Iris pigment epithelial cell (primary cell): Measurements from ENCODE around the gene HMX3.
"Not testable (repeated sequence)": the region's sequence is repeated elsewhere in the genome, so short reads cannot be mapped to it uniquely, and the experiment has no call there.

Experiments
- DNase-seq: peaks from one replicate; pipeline ENCODE4 v3.0.0-alpha.2; 2011; ENCODE audit warnings: low read depth

The HMX3 gene

GRCh38 chr10:123148414-123149161 is 12.8 kb downstream of the HMX3 start:
- DNase-seq = no peak

DNA sequence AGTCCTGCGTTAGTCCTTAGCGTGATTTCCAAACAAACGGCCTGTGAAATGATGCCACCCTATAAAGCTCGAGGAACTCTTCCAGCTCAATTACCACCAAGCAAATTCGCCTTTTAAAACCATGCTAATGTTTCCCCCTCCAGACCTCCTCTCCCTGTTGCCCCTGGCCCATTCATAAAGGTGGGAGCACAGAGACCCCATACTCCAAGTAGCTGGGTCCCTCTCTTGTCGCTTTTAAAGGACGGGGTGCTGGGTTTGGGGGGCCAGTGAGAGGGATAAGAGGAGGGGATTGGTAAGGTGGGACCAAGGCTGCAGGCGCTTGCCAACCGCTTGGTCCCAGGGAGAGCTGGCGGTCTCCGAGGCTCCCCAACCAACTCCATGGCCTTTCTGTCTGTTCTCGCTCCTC is 13.4 kb downstream of the HMX3 start:
- no peak for DNase-seq

DNA sequence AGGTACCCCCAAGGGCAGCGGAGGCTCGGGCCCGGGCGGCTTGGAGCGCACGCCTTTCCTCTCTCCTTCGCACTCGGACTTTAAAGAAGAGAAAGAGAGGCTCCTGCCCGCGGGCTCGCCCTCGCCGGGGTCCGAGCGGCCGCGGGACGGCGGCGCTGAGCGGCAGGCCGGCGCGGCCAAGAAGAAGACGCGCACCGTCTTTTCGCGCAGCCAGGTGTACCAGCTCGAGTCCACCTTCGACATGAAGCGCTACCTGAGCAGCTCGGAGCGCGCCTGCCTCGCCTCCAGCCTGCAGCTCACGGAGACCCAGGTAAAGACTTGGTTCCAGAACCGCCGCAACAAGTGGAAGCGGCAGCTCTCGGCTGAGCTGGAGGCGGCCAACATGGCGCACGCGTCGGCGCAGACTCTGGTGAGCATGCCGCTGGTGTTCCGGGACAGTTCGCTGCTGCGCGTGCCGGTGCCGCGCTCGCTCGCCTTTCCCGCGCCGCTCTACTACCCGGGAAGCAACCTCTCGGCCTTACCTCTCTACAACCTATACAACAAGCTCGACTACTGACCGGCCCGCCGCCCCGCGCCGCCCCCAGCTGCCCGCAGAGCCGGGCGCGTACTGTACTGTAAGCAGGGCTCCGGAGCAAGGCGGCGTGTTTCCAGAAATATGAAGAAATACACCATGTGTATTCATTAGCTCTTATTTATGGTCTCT is 13.9 kb downstream of the HMX3 start:
- peak; percentile 53 for DNase-seq

DNA sequence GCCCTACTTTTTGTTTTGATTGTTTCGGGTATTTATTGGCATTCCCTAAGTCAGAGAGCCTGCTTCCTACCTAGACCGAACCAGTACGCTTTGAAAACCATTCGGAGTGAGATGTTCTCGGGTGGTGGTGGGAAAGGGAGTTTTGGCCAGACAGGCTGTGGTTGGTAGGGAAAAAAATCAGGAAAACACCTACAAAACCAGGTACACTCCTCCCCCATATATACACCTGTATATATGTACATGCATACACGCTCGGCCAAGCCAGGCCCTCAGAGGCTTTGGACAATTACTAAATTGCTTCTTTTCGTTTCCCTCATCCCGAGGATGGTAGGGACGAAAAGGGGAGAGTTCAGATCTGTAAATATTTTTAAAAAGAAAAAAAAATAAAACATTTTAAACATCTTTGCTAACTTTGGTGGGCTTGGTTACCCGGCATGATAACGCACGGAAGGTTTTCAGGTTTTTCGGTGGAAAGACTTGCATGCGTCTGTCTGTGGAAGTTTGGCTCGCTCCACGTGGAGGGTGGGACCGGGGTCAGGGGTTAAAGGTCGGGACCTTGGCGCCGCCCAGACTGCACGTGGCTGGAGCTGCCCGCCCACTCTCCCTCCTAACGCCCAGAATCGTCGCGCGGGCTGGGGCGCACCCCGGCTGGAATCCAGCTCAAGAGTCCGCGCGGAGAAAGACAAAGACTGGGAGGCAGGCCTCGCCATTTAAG is 14.7 kb downstream of the HMX3 start:
- DNase-seq = no peak

GRCh38 chr10:123150986-123151736 is 15.4 kb downstream of the HMX3 start:
- no peak for DNase-seq

GRCh38 chr10:123151737-123152135 is 16.0 kb downstream of the HMX3 start:
- DNase-seq = no peak

- DNase-seq = no peak
These were observed 17.8 kb downstream of the HMX3 start for GRCh38 chr10:123153486-123154091.

- DNase-seq = peak; percentile 100
These were observed 18.4 kb downstream of the HMX3 start, which contains the start of gene BUB3 for GRCh38 chr10:123154092-123154710. BUB3 (plus strand) TSS chr10:123154402; CDS start chr10:123154918, 516 bp downstream.

DNA sequence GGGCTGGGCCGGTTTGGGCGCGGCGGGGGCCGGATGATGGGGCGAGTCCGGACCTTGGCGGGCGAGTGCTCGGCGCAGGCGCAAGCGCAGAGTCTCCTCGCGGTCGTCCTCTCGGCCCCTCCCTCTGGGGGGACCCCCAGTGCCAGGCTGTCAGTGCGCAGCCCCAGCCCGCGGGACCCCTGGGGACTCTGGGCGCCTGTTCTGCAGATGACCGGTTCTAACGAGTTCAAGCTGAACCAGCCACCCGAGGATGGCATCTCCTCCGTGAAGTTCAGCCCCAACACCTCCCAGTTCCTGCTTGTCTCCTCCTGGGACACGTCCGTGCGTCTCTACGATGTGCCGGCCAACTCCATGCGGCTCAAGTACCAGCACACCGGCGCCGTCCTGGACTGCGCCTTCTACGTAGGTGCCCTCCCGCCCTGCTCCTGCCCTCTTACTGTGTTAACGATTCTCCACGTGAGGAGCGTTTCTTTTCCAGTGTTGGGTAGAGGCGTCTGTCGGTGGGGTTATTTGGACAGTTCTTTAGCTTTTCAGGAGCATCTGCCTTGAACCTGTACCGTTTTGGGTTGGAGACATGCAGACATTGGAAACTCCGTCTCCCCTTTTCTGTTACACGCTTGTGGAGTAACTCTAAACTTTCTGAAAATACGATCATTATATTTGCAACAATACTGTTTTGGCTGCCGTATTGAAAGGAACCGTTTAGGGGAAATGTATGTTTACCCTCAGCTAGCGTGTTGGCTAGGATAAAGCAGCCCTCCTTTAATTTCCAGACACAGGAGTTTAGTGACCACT is 19.1 kb downstream of the HMX3 start:
- DNase-seq = peak; percentile 54

DNA sequence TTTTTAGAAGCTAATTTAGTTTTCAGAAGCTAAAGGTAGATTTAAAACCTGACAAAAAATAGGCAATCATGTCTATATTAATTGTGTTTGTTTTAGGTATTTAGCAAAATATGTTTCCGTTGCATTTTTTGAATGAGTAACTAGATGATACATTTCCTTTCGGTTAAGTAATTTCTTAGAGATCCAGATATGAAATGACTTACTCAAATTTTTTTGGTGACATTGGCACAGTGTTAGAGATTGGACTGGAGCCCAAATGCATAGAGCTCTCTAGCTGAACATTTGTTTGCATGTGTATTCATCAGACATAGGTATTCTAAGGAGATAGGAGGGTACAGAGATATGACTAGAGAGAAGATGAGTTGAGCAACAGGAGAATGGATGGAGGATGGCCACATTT is 20.3 kb downstream of the HMX3 start:
- DNase-seq = peak; percentile 65

DNA sequence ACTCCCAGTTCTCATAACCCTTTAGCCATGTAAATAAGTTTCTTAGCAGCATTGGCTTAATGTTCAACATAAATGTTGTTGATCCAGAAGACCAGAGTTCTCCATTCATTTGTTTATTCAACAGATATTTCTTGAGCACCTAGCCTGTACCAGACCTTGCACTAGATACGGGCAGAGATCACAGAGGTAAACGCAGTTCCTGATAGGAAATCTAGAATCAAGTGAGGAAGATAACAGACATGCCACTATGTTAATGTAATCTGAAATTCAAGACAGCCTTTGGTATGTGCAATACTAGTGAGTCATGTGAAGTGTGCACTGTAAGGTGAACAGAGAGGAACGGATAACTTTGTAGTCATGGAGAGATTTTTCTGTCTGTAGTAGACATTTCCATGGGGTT is 21.4 kb downstream of the HMX3 start:
- DNase-seq = peak; percentile 86

DNA sequence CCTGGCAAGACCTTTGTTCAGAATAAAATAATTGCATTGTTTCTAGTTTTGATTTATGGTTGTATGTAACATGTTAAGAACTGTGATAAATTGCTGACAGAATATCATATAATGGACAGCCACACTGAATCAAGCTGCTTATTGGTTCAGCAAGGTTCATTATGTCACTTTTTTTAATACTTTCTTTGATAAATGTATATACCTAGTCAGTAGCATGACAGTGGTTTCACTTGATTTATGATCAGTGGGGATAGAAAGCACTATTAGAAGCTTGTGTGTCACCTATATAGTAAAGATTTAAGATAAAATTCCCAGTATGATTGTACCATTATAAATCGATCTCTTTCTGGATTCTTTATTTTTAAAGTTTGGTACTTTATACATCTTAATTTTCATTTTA is 22.9 kb downstream of the HMX3 start:
- no peak for DNase-seq

GRCh38 chr10:123160311-123160980 is 24.7 kb downstream of the HMX3 start:
- no peak for DNase-seq

- DNase-seq = no peak
These were observed 28.5 kb downstream of the HMX3 start for GRCh38 chr10:123164319-123164718.

- DNase-seq = no peak
These were observed 29.8 kb downstream of the HMX3 start for GRCh38 chr10:123165445-123166072.

DNA sequence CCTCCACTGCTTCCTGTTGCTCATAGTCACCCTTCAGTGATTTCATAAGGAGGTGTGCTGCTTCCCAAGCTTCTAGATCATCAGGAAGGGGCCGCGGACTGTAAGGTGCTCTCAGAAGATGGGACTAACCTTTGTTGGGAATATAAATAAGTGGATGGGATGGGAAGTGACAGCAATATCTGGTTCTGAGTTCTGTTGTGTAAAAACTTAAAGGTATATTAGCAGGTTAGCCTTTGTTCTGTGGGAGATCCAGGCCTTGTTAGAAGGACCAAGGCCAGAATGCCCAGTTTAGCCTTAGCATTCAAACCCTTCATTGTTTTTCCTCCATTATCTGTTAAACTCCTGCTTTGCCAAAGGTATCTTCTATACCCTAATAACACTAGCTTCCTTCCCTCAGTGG is 30.8 kb downstream of the HMX3 start:
- DNase-seq = no peak

DNA sequence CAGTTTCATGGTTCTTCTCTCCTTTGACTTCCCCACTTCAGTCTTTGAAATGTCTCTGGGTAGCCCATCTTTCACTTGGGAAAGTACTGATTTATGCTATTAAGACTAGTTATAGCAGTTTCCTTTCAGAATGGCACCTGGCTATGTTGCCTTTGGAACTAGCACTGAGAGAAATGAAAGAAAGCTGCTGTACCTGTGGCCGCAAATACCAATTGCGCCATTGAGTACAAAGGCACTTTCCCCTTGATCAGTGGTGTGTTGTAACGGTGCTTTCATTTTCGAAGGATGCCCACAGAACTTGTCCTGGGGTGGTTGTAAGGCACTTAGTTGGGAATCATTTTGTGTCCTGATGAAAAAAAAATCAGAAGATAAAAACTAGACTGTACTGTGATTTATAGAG is 35.2 kb downstream of the HMX3 start:
- DNase-seq = no peak

- DNase-seq = not testable (repeated sequence)
These were observed 35.8 kb downstream of the HMX3 start for GRCh38 chr10:123171616-123172015.
